ENCODE results near the gene NYNRIN.

Gene NYNRIN

DNA sequence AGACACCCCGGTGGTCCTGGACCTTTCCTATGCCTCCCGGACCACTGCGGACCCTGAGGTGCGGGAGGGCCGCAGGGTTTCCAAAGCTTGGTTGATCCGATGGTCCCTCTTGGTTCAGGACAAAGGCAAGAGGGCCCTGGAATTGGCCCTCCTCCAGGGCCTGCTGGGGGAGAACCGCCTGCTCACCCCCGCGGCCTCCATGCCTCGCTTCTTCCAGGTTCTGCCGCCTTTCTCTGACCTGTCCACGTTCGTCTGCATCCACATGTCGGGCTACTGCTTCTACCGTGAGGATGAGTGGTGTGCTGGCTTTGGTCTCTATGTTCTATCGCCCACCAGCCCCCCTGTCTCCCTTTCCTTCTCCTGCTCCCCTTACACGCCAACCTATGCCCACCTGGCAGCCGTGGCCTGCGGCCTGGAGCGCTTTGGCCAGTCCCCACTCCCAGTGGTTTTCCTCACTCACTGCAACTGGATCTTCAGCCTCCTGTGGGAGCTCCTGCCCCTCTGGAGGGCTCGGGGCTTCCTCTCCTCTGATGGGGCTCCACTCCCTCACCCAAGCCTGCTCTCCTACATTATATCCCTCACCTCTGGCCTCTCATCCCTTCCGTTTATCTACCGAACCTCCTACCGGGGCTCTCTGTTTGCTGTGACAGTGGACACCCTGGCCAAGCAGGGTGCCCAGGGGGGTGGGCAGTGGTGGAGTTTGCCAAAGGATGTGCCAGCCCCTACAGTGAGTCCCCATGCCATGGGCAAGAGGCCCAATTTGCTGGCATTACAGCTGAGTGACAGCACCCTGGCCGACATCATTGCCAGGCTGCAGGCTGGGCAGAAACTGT is 16.8 kb downstream of the NYNRIN start:
- DNase-seq (ENCODE audit: low spot score): no peak

DNA sequence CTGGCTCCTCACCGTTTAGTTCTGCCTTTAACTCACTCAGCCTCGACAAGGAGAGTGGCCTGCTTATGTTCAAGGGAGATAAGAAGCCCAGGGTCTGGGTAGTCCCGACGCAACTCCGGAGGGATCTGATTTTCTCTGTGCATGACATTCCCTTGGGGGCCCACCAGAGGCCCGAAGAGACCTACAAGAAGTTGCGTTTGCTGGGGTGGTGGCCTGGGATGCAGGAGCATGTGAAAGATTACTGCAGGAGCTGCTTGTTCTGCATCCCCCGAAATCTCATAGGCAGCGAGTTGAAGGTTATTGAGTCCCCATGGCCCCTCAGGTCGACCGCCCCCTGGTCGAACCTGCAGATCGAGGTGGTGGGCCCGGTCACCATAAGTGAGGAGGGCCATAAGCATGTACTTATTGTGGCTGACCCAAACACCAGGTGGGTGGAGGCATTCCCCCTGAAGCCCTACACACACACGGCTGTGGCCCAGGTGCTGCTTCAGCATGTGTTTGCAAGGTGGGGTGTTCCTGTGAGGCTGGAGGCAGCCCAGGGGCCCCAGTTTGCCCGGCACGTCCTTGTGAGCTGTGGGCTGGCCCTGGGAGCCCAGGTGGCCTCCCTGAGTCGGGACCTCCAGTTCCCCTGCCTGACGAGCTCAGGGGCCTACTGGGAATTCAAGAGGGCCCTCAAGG is 17.6 kb downstream of the NYNRIN start:
- no peak for DNase-seq (ENCODE audit: low spot score)

DNA sequence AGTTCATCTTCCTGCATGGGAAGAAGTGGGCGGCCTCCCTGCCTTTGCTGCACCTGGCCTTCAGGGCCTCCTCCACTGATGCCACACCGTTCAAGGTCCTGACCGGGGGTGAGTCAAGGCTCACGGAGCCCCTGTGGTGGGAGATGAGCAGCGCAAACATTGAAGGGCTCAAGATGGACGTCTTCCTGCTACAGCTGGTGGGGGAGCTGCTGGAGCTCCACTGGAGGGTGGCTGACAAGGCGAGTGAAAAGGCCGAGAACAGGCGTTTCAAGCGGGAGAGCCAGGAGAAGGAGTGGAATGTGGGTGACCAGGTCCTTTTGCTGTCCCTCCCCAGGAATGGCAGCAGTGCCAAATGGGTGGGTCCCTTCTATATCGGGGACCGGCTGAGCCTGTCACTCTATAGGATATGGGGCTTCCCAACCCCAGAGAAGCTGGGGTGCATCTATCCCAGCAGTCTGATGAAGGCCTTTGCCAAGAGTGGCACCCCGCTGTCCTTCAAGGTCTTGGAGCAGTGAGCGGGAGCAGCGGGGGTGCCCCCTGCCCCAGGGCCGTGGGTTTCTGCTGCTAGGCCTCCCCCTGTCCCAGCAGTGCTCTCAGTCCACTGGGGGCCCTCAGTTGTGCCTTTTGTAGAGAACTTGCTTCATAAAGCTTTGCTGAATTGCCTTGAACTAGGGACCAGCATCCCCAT is 18.3 kb downstream of the NYNRIN start:
- DNase-seq (ENCODE audit: low spot score): no peak

DNA sequence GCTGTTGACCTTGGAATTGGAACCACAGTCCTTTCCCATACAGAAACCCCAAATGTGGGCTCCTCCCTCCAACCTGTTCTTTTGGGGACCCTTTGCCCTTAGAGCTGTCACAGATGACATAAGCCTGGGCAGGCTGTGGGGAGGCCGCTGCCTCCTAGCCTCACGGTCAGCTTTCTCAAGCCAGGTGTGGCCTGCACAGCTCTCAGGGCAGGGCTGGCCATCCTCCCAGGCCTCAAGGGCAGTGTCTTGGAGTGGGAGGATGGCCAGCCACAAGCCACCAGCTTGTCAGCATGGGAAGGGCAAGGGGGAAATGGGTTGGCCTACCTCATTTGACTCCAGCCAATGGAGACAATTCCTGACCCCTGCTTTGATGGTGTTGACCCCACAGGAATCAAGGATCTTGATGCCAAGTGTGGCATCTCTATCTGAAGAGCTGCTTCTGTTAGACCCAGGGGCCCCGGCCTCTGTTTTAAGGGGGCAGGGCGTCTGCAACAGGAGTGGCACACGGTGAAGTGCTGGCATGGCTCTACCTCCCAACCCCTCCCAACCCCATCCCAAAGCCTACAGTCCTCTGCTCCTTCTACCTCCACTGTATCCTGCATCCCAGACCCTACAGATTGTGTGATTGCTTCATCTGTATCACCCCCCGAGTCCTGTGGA is 19.2 kb downstream of the NYNRIN start:
- no peak for DNase-seq (ENCODE audit: low spot score)

DNA sequence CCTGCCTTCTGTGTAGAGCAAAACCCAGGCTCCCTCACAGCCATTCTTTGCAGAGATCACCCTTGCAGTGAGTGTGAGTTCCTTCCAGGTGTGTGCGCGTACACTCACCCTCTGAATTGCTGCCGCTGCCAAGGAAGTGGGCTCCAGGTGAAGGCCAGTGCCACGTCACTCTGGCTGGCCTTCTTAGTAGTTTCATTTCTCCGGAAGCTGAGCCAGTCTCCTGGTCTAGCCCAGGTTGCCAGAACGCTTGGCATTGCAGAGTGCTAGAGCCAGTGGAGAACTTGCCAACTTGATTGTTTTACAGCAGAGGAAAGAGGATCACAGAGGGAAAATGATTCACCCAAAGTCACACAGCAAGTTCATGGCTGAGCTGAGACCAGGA is 19.7 kb downstream of the NYNRIN start:
- no peak for DNase-seq (ENCODE audit: low spot score)

DNA sequence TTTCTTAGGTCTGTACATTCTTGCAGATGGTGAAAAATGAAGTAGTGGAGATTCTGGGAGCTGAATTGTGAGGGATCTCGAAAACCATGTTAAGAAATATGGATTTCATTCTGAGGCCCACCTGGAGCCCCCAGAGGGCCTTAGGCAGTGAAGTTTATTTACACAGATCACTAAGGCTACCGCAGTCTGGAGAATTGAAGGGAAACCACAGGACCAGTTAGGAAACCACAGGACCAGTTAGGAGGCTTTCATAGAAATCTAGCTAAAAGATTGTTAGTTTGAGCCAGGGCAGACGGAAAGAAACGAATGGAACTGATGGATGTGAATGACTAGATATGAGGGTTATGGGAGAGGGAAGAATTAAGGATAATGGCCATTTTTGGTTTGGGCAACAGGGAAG is 23.5 kb downstream of the NYNRIN start:
- no peak for DNase-seq (ENCODE audit: low spot score)

DNA sequence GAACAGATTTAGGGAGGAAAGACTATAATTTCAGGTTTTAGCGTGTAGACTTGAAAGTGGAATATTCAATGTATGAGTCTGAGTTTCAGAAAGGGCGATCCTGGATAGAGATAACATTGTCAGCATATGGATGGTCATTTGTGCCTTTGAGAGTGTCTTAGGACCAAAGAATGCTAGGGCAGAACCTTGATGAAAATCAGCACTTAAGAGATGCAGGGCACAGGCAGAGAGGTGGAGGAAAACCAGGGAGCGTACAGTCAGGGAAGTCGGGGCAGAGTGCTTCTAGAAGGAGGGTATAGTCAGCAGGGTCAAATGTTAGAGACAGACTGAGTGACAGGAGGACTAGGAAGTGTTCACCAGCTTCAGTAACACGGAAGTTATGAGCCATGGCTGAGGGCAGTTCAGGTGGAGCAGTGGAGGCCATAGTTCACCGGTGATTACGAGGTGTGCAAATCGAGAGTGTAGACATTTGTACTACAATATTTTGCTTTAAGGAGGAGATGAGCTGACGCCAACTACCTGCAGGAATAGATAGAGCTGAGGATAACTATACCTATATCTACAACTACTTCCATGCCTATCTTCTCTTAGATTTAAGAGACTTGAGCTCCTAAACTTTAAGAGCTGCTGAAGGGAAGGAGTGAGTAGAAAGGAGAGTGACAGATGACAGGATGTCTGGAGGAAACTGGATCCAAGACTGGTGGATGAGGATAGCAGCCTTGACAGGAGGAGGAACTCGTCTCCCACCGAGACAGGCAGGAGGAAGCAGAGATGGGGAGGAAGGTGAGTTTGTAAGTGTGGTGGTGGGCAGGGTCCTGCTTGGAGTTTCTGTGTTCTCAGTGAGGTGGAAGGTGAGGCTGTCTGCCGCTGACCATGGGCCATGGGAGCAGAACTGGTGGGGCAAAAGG is 24.1 kb downstream of the NYNRIN start:
- no peak for DNase-seq (ENCODE audit: low spot score)

DNA sequence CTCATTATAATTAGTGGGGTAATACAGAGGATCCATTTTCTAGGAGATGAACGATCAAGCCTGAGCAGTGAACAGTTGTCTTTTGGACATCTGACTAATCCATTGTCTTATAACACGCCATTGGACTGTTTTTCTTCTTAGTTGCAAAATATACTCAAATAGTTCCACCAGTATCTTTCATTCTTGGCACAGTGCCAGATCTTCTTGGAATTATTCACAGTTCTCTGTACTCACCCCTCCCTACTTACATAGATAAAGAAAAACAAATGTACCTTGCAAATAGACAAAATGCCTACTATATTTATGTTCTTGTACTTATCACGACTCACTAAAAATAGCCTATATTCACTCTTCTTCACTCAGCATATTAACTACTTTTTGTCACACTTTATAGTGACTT is 26.9 kb downstream of the NYNRIN start:
- DNase-seq (ENCODE audit: low spot score): no peak

DNA sequence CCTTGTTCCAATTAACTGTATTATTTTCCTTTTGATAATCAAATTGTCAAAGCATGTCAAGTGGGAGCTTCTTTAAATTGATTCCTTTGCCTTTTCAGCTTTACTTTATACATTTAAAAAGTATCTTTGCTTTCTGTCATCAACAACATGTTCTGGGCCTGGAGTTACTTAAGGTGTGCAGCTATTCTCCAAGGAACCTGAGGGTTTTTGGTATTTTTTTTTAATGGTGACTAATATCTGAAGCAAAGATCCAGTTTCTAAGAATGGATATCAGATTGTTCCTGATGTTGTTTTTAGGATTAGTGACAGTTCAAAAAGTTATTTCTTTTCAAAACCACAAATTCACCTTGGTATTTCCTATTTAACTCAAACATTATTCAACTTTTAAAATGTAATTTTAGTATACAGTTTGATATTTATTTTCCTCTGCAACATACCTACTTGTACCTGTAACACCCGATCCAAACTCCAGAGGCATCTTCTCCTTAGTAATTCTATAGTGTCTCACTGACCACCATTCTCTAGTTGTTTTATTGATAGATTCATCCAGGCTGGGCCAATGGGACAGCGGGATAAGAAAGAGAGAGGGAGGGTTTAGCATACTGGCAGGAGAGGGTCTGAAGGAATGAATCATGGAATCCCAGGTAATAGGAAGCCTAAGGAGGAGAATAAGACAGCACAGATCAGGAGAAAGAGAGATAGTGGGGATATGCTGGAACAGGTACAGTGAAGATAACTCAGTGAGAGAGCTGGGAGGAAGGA is 27.5 kb downstream of the NYNRIN start:
- no peak for DNase-seq (ENCODE audit: low spot score)

DNA sequence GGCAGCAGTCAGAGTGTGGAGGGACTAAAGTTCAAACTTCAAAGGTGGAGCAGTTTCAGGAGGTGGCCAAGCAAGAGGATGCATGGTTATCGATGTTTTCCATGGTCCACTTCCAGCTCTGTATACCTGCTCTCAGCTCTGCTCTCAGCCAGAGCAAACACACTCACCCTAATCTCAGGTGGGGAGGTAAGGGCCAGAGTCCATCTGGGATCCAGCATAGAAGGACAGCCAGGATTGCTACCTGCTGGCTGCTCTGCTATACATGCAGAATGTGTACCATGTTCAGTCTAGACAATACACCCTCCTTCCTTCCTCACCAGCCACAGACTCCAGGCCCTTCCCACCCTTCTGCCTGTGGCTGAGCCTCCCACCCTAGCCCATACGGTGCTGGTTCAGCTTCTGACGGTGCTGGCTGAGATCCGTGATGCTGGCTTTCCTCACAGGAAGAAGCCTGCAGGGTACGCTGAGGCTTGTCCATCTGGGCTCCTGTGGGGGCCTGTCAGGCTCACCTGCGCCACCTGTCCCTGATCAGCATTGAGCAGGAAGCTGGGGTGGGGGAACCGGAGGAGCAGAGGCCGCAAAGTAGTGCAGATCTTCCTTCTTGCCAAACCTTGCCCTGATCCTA is 28.2 kb downstream of the NYNRIN start:
- DNase-seq (ENCODE audit: low spot score): no peak

DNA sequence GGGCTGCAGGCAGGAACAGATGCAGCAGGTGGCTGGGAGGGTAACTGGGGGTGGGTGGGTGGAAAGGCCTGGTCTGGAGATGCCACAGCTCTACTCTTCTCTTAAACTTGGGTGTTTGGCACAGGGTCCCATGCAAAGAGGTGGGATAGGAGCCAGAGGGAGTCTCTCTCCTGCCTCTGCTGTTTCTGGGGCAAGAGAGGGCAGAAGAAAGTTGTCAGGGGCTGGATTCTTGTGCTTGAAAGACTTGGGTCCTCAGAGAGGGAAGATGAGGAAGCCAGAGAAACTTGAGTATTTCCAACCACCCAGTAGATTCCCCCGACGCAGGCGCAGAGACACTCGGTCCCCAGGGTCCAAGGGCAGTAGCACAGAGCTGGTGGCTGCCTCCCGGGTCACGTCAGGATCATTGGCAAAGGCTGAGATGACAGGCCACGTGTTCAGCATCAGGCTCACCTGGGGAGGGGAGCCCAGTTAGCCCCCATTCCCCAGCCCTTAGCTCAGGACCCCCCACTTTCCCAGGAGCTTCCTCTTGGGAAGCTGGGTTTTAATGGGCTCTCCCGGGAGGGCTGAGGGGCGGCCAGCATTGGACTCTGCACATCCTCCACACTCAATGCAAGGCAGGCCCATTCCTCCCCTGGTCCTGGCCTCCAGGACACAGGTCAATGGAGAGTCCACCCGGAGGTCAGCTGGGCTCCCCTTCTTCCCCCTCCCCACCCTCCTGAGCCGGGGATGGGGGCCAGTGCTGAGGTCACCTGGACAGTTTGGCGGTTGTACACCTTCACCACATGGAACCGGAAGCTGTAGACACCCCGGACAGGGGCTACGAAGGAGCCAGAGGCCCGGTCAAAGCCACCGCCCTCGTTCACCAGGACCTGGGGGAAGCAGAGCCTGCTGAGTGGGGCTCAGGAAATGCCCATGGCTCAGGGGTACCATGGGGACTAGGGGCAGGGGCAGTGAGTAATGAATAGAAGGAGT is 29.0 kb downstream of the NYNRIN start:
- DNase-seq (ENCODE audit: low spot score): no peak

DNA sequence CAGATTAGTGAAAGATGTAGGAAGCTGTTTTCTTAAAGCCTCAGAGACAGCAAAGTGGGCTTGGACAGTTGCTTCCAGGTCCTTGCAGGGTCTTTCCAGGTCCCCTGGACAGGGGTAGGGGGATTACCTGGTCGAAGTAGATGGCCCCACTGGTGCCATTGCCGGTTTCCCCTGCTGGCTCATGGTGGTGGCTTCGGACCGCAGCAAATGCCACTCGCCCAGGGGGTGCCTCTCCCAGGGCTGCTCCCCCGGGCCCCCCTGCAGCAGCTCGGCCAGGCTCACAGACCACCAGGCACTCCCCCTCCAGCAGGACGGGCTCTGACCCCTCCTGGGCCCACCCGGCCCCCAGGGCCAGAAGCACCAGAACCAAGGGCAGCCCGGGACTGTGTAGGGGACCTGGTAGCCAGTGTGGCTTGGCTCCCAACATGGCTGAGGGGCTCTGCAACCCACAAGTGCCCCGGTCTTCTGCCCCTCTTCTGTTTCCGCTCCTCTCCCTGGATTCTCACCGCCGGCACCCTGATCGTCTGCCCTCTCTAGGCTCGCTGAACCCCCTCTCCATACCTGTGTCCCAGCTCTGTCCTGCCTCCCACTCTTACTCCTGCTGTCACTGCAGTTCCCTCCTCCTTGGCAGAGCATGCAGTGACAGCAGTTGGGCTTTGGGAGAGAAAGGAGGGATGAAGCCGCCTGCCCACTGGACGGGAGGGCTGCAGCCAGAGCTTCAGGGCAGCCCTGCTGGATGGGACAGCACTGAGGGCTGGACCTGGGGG is 30.0 kb downstream of the NYNRIN start:
- DNase-seq (ENCODE audit: low spot score): no peak

DNA sequence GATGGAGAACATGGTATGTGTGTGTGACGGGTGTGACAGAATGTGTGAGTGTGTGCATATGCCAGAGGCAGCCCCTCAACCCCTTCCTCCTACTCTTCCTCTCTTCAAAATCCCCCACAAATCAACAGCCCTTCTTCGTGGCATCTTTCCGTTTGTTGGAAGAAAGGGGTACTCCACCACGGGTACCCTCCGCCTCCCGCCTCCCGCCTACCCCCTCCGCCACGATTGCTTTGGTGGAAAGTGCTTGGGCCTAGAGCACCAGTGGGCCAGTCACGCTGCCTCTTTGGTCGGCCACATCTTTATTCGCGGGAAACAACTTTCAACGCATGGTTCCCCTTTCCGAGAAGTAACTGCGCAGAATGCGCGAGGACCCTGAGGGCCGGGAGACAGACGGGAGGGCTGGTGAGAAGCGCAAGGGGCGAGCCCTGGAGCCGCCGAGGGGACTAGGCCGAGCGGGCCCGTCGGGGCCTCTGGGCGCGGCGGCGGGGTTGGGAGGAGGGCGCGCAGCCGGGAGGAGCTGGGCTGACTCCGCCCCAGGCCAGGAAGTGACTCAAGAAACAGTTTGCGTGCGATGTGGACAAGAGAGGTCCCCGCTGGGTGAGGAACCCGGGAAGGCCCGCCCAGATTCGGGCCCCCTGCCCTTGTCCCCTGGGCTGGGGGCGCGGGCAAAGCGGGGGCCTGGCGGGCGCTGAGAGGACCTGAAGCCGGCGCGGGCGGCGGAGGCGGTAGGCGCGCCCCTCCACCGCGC is 30.8 kb downstream of the NYNRIN start, which contains the start of the genes CBLN3 and KHNYN:
Gene CBLN3 (minus strand): TSS at position 274 of the 748 bp plus-strand sequence. CDS start 614 bp downstream, outside the sequence.
Gene KHNYN (plus strand): TSS at position 560 of the 748 bp plus-strand sequence. CDS start 777 bp downstream, outside the sequence.
- DNase-seq (ENCODE audit: low spot score): peak; percentile 93

DNA sequence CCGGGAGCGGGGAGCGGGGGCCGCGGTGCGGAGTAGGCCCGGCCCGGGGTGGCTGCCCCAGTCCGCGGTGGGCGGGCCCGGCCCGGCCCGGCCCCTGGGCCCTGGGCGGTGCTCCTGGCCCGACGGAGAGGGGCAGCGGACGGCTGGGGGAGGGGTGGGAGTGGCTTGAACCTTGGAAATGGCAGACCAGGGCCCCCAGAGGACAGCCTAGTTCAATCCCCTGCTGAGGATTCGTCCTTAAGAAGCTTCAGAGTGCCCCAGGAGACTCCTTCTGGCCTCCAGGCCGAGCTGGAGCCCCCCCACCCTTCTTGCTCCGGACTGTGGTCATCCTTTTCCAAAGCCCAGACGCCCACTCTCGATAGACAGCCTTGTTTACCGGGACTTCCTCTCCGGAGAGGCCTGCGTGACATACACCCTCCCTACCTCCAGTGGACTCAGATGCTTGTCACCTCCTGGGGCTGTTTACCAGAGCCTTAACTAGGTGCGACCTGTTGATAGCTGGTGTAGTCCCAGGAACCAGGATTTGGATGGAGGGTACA is 31.4 kb downstream of the NYNRIN start:
- peak; percentile 78 for DNase-seq (ENCODE audit: low spot score)

DNA sequence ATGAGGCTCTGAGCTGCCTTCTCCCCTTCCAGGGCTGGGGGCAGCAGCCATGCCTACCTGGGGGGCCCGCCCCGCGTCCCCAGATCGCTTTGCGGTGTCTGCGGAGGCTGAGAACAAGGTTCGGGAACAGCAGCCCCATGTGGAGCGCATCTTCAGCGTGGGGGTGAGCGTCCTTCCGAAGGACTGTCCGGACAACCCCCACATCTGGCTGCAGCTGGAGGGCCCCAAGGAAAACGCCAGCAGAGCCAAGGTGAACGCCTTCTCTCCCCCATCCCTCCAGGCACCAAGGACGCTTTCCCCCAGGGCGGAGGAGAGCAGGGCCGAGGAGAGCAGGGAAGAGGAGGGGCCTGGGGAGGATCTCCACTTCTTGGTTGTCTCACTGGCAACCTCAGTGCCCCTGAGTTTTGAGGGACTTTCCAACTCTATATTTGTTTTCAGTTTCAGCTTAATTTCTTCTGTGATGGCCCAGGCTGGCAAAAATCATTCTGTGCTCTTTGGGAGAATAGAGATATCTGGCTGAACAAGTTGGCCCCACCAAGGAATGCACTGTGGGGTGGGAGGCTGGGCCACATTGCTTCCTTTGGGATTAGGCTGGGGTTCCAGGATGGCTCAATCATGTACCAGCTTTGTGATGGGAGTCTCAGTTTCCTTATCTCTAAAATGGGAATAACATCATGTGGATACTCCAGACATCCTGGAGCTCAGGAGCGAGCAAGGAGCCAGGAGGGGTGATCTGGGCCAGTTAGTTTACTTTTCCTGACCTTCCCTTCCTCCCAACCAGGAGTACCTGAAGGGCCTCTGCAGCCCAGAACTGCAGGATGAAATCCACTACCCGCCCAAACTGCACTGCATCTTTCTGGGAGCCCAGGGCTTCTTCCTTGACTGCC is 32.1 kb downstream of the NYNRIN start:
- DNase-seq (ENCODE audit: low spot score): peak; percentile 47
